K562 (cell line): Measurements from ENCODE around the gene PLXNA3. TPM values are rescaled to one million over a fixed set of nuclear protein-coding genes. Genes with fewer than 3 reads are reported as not detected.

Experiments
- ATAC-seq: fragments of 200-7000 bp; cut with Tn5 transposase; 3 replicates; pipeline ENCODE4 v1.9.1; 2020; ENCODE audit warnings: moderate library complexity
- BruUV-seq: library from RNA; stranded (reverse); fragments of 400-500 nt; replicated peaks from 2 replicates; lab custom pipeline; 2021; lab: Mats Ljungman, UMichigan
- CTCF ChIA-PET: fragments of 300-600 bp; formaldehyde crosslinking; extraction: SDS; loops from one replicate; lab custom pipeline; 2021; ENCODE audit warnings: low intra/inter-chr PET ratio; lab: Yijun Ruan, JAX
- POLR2A ChIA-PET: fragments of 300-600, 350-650 bp; sonication (Branson Sonifier 250); formaldehyde crosslinking; extraction: SDS; loops from one replicate; lab custom pipeline; 2021; ENCODE audit warnings: antibody characterized with exemption, inconsistent platforms; lab: Yijun Ruan, JAX
- DNase-seq, 4 experiments: peaks; one replicate each; pipeline versions ENCODE4 v3.0.0 to v3.0.0-alpha.2; 2011 to 2018; ENCODE audit warnings: low spot score in 3 of 4, mixed read lengths in 3 of 4; ENCODE audit errors: extremely low read depth in 1 of 4
- FAIRE-seq: peaks from 2 replicates; lab custom pipeline; 2011; peaks lifted over from hg19 to GRCh38; lab: Jason Lieb, UNC
- H2AFZ ChIP-seq: 2 replicates; pipeline ENCODE4 v1.6.0; 2011; ENCODE audit warnings: low read depth, low read length, control low read depth, inconsistent platforms
- H3K27ac ChIP-seq: fragments of 200-600 bp; 3 replicates; pipeline ENCODE4 v1.8.0; 2011; ENCODE audit warnings: low read depth, mild to moderate bottlenecking, control low read depth, inconsistent platforms, low read length, moderate library complexity, mixed read lengths; ENCODE audit errors: extremely low read depth
- H3K27me3 ChIP-seq, 2 experiments: fragments of 300-600 bp in 1 of 2; 2 replicates in 1 of 2; 3 replicates in 1 of 2; pipeline versions ENCODE4 v1.6.0 to v1.8.0; 2011; ENCODE audit warnings: inconsistent platforms in 2 of 2, low read length in 2 of 2, mild to moderate bottlenecking in 1 of 2, mixed read lengths in 1 of 2, moderate library complexity in 1 of 2; ENCODE audit not compliant: control insufficient read depth in 2 of 2, insufficient read depth in 2 of 2
- H3K36me3 ChIP-seq: fragments of 300-600 bp; 3 replicates; pipeline ENCODE4 v1.8.0; 2011; ENCODE audit warnings: mild to moderate bottlenecking, low read length, inconsistent platforms; ENCODE audit not compliant: control insufficient read depth, insufficient read depth
- H3K4me1 ChIP-seq, 2 experiments: fragments of 200-600 bp in 1 of 2; replicated peaks in 1 of 2; 2 replicates in 1 of 2; 3 replicates in 1 of 2; pipeline versions ENCODE4 v1.5.1 to v1.8.0; 2011; ENCODE audit warnings: inconsistent platforms in 2 of 2, low read length in 2 of 2, mild to moderate bottlenecking in 1 of 2, mixed read lengths in 1 of 2, moderate library complexity in 1 of 2; ENCODE audit not compliant: control insufficient read depth in 2 of 2, insufficient read depth in 2 of 2
- H3K4me2 ChIP-seq: 2 replicates; pipeline ENCODE4 v1.6.1; 2011; ENCODE audit warnings: low read length, control low read depth, inconsistent platforms, mixed read lengths; ENCODE audit not compliant: insufficient read depth
- H3K4me3 ChIP-seq: fragments of 200-600 bp; sonication (generic), shearing (Covaris generic); 2 replicates; pipeline ENCODE4 v1.5.1; 2016; ENCODE audit warnings: control low read depth, inconsistent platforms
- H3K79me2 ChIP-seq: fragments of 200-600 bp; 3 replicates; pipeline ENCODE4 v1.8.0; 2011; ENCODE audit warnings: low read length, inconsistent platforms; ENCODE audit not compliant: control insufficient read depth, insufficient read depth
- H3K9ac ChIP-seq, 2 experiments: 2 replicates each; pipeline versions ENCODE4 v1.6.0 to v1.6.1; 2011; ENCODE audit warnings: low read depth in 2 of 2, low read length in 2 of 2, control low read depth in 1 of 2, inconsistent platforms in 1 of 2, mild to moderate bottlenecking in 1 of 2, mixed read lengths in 1 of 2; ENCODE audit not compliant: insufficient read depth in 1 of 2
- H3K9me1 ChIP-seq: one replicate; pipeline ENCODE4 v1.6.0; 2011; ENCODE audit warnings: inconsistent platforms, mild to moderate bottlenecking, low read length, moderate library complexity; ENCODE audit not compliant: control insufficient read depth, insufficient read depth
- H3K9me3 ChIP-seq: replicated peaks from 2 replicates; pipeline ENCODE4 v1.5.1; 2011; ENCODE audit warnings: low read depth, low read length, inconsistent platforms; ENCODE audit not compliant: control insufficient read depth, insufficient read depth
- H4K20me1 ChIP-seq: replicated peaks from 2 replicates; pipeline ENCODE4 v1.6.1; 2011; ENCODE audit warnings: low read length, inconsistent platforms, mixed read lengths; ENCODE audit not compliant: control insufficient read depth, insufficient read depth
- ESRRA ChIP-seq: fragments of 450-650 bp; IDR thresholded peaks from 2 replicates; pipeline ENCODE4 v1.6.1; 2014; ENCODE audit warnings: low read depth, mild to moderate bottlenecking, moderate library complexity, borderline replicate concordance
- POLR2G ChIP-seq: fragments of 200-400 bp; formaldehyde crosslinking; IDR thresholded peaks from 2 replicates; pipeline ENCODE4 v1.6.1; 2017; ENCODE audit warnings: low read depth, mild to moderate bottlenecking, antibody characterized with exemption, low read length, moderate library complexity
- POLR3G ChIP-seq: IDR thresholded peaks from 2 replicates; pipeline ENCODE4 v1.6.1; 2011; ENCODE audit not compliant: insufficient read length, insufficient replicate concordance; ENCODE audit errors: extremely low read depth
- SMC3 ChIP-seq: conservative IDR thresholded peaks from 2 replicates; pipeline ENCODE4 v1.6.1; 2011; ENCODE audit warnings: low read depth, low read length, improper control_type of control experiment; ENCODE audit not compliant: insufficient read depth
- WGBS: fragments of 100-300 bp; shearing (Covaris generic); methylation state at CpG from one replicate; pipeline ENCODE4 v1.1.6; 2016; ENCODE audit warnings: low coverage, mixed read lengths; ENCODE audit not compliant: insufficient coverage; ENCODE audit errors: missing lambda C conversion rate; 5-methylcytosine and 5-hydroxymethylcytosine counted together
- in situ Hi-C: fragments of 300-500 bp; cut with MboI; formaldehyde crosslinking; loops from 4 replicates; pipeline ENCODE4 v1.15.0; 2018; ENCODE audit warnings: inconsistent platforms, mixed read lengths
- intact Hi-C: fragments of 100-400 bp; cut with micrococcal nuclease; formaldehyde crosslinking; loops from 2 replicates; pipeline ENCODE4 v1.14.2; 2022
- polyA plus RNA-seq, 8 experiments: library from polyadenylated mRNA; depleted of rRNA in 4 of 8; stranded (reverse) in 5 of 8; unstranded in 3 of 8; fragments of >200 nt; fragmentation: Nextera tagmentation in 2 of 8; fragmentation: Illumina TruSeq in 1 of 8; extraction: Ambion mirVana in 2 of 8; extraction: Trizol in 1 of 8; gene quantifications; 2 replicates each; pipeline versions ENCODE4 v1.2.1 to v1.2.3, GENCODE V29; 2011 to 2014; ENCODE audit warnings: inconsistent platforms in 1 of 8, missing spikeins in 1 of 8
- total RNA-seq, 7 experiments: library from RNA; depleted of rRNA in 6 of 7; stranded (reverse); fragments of >200 nt in 6 of 7; fragmentation: Illumina TruSeq in 2 of 7; extraction: Trizol in 2 of 7; gene quantifications; 2 replicates each; pipeline versions ENCODE4 v1.2.1 to v1.2.3, GENCODE V29; 2011 to 2021; ENCODE audit warnings: low replicate concordance in 1 of 7

Gene PLXNA3
- total and polyA plus RNA-seq, 9 of the 15 experiments (the other 6 are each of a cell fraction or from before 2014, with no cell fraction given), result 0.32 to 47.8 (median 7.5) TPM

DNA sequence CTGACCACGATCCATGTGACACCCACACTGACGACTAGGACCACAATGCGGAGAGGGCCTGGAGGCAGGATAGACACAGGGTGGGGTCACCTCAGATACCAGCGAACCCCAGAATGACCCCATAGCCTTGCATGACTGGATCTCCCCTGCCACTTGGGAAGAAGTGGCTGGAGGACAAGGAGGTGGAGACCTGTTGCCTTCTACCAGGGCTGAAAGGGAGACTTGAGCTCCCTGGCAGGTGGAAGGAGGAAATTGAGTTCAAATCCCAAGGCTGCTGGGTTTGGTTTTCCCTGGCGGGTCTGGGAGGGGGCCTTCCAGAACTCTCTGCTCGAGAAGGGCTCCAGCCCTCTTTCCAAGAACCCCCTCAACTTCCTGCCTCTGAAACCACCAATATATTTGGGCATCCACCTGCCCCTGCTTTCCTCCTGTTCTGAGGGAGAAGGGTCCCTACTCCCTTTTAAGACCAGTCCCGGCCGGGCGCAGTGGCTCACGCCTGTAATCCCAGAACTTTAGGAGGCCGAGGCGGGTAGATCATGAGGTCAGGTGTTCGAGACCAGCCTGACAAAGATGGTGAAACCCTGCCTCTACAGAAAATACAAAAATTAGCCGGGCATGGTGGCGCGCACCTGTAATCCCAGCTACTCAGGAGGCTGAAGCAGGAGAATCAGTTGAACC lies 54.9 kb downstream of the PLXNA3 start:
- H3K27me3 ChIP-seq, result no peaks in the 10 kb centered on the region
- in situ Hi-C loops, result no loop called here
- peak overlapping the region in 1 of 2 experiments; percentile 28; a peak in 1 of 4 replicates for H3K9ac ChIP-seq
- H2AFZ ChIP-seq, result no peak overlapping the region
- 88% methylated on average over 9 of the region's 16 CpGs for WGBS
- CTCF ChIA-PET, result no interaction called here
- H3K4me1 ChIP-seq, result peaks cover 15 to 38% of the 10 kb centered on the region in 2 experiments; a peak in 4 of 5 replicates
- no peaks in the 10 kb centered on the region for H3K9me1 ChIP-seq
- H3K9me3 ChIP-seq, result no peaks in the 10 kb centered on the region
- no peak overlapping the region for H3K27ac ChIP-seq
- FAIRE-seq, result no peak
- H3K79me2 ChIP-seq, result peaks cover 25% of the 10 kb centered on the region
- DNase-seq, result no peak
- TF ChIP-seq POLR3G, result no peak
- no peak for TF ChIP-seq ESRRA
- 0 out of 2 replicates have a peak, but pooled peaks have one; percentile 21 for TF ChIP-seq POLR2G
- no peak for TF ChIP-seq SMC3
- no peak overlapping the region for H3K4me2 ChIP-seq
- H3K4me3 ChIP-seq, result no peak overlapping the region
- POLR2A ChIA-PET, result interaction anchor here (0.6 to 0.8 kb wide), 2 partner anchors 30 to 114 kb away, joined by 3 to 4 read pairs; no protein-coding TSS in a partner anchor
- no peak for ATAC-seq
- no TSS peak for BruUV-seq
- intact Hi-C loops, result no loop called here
- H4K20me1 ChIP-seq, result no peaks in the 10 kb centered on the region; the same call in 1 of the 2 replicates
- H3K36me3 ChIP-seq, result peaks cover 37% of the 10 kb centered on the region; the same call in 2 of the 3 replicates
